MM.1S (cell line): ENCODE results near the gene TUBB4A.

Experiments
- DNase-seq: peaks from one replicate; pipeline ENCODE4 v3.0.0-alpha.2; 2015
- H2AFZ ChIP-seq: fragments of 300-600 bp; sonication (generic); 2 replicates; pipeline ENCODE4 v1.6.0; 2016; ENCODE audit warnings: antibody characterized with exemption, low read length
- H3F3A ChIP-seq: fragments of 300-600 bp; sonication (generic); 2 replicates; pipeline ENCODE4 v1.6.1; 2016; ENCODE audit warnings: mild to moderate bottlenecking, antibody characterized with exemption, low read length, moderate library complexity, mixed read lengths; ENCODE audit not compliant: insufficient read depth
- H3K27ac ChIP-seq: fragments of 300-600 bp; sonication (generic); 2 replicates; pipeline ENCODE4 v1.5.1; 2016; ENCODE audit warnings: mild to moderate bottlenecking, low read length
- H3K27me3 ChIP-seq: fragments of 300-600 bp; sonication (generic); replicated peaks from 2 replicates; pipeline ENCODE4 v1.6.0; 2016; ENCODE audit warnings: low read length; ENCODE audit not compliant: insufficient read depth
- H3K36me3 ChIP-seq: fragments of 300-600 bp; sonication (generic); replicated peaks from 2 replicates; pipeline ENCODE4 v1.6.1; 2016; ENCODE audit warnings: mild to moderate bottlenecking, low read length, mixed read lengths; ENCODE audit not compliant: insufficient read depth
- H3K4me1 ChIP-seq: fragments of 300-600 bp; sonication (generic); 2 replicates; pipeline ENCODE4 v1.6.1; 2016; ENCODE audit warnings: low read length, mixed read lengths
- H3K4me2 ChIP-seq: fragments of 300-600 bp; sonication (generic); 2 replicates; pipeline ENCODE4 v1.6.0; 2016; ENCODE audit warnings: low read depth, low read length
- H3K4me3 ChIP-seq: fragments of 300-600 bp; sonication (generic); 2 replicates; pipeline ENCODE4 v1.5.1; 2016; ENCODE audit warnings: low read length, mixed read lengths
- H3K79me2 ChIP-seq: fragments of 300-600 bp; sonication (generic); 2 replicates; pipeline ENCODE4 v1.6.1; 2016; ENCODE audit warnings: mixed run types, low read length, mixed read lengths
- H3K9ac ChIP-seq: fragments of 300-600 bp; sonication (generic); 2 replicates; pipeline ENCODE4 v1.6.1; 2016; ENCODE audit warnings: low read length, mixed read lengths
- H3K9me2 ChIP-seq: fragments of 300-600 bp; sonication (generic); replicated peaks from 2 replicates; pipeline ENCODE4 v1.6.1; 2016; ENCODE audit warnings: mild to moderate bottlenecking, low read length, mixed read lengths; ENCODE audit not compliant: insufficient read depth
- H3K9me3 ChIP-seq: fragments of 300-600 bp; sonication (generic); replicated peaks from 2 replicates; pipeline ENCODE4 v1.6.1; 2016; ENCODE audit warnings: mild to moderate bottlenecking, low read length, mixed read lengths; ENCODE audit not compliant: insufficient read depth
- H4K20me1 ChIP-seq: fragments of 300-600 bp; sonication (generic); 2 replicates; pipeline ENCODE4 v1.6.1; 2016; ENCODE audit warnings: mild to moderate bottlenecking, low read length, moderate library complexity, mixed read lengths; ENCODE audit not compliant: insufficient read depth
- CTCF ChIP-seq: fragments of 300-600 bp; sonication (generic); IDR thresholded peaks from 2 replicates; pipeline ENCODE4 v1.5.1; 2016; ENCODE audit warnings: antibody characterized with exemption, low read length, mixed read lengths
- EZH2 ChIP-seq: fragments of 300-600 bp; sonication (generic); optimal IDR thresholded peaks from 2 replicates; pipeline ENCODE3; 2017; ENCODE audit warnings: low read depth, mild to moderate bottlenecking, antibody characterized with exemption, low read length, mixed read lengths
- EZH2phosphoT487 ChIP-seq: fragments of 300-600 bp; sonication (generic); IDR thresholded peaks from 2 replicates; pipeline ENCODE4 v1.6.1; 2018; ENCODE audit warnings: antibody characterized with exemption, low read length

TUBB4A gene

DNA sequence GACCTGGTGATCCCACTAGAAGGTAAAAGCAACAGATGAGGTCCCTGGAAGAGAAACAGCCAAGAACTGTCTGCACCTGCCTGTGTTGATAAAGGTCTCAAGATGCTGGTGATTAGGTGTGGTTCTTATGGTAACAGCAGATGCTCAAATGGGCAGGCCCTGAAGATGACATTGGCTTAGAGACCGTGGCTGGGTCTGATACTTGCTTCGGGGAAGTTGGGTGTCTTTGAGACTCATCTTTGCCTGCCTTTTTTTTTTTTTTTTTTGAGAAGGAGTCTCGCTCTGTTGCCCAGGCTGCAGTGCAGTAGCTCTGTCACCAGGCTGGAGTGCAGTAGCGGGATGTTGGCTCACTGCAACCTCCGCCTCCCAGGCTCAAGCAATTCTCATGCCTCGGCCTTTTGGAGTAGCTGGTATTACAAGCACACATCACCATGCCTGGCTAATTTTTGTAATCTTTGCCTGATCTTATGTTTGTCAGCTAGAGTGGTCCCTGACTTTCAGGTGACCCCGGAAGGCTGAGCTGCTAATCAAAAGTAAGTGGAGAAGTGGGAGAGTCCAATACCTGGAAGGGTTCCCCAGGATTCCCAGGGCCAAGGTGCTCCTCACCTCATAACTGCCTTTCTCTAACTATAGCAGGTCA is 50.4 kb downstream of the TUBB4A start:
- Histone ChIP-seq H3K27me3 (no peaks in the 10 kb centered on the region), H2AFZ (no peak overlapping the region), H3K9me2 (no peaks in the 10 kb centered on the region), H3K4me2 (no peak overlapping the region), H3F3A (no peaks in the 10 kb centered on the region), H3K4me1 (no peaks in the 10 kb centered on the region), H4K20me1 (no peaks in the 10 kb centered on the region), H3K27ac (no peak overlapping the region), H3K9ac (no peak overlapping the region), H3K9me3 (no peaks in the 10 kb centered on the region), H3K36me3 (0 out of 2 replicates have a peak, but pooled peaks cover 5% of the 10 kb centered on the region), H3K4me3 (no peak overlapping the region), H3K79me2 (no peaks in the 10 kb centered on the region)
- no peak for DNase-seq
- TF ChIP-seq EZH2 (no peak), EZH2phosphoT487 (no peak), CTCF (no peak)

DNA sequence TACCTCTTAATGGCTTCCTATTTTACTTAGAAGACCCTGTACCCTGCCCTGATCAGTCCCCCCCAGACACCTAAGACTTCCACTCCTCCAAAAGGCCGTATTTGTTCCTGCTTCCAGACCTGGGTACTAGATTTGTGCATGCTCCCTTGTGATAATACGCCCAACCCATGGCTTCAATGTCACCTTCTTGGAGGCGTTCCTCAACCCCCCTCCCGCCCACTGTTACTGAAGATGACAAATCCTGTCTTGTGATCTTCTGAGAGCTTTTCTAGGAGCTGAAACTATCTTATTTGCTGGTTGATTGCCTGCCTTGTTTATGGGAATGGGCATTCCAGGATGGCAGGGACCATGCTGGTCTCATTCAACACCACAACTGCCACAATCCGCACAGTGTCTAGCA is 51.9 kb downstream of the TUBB4A start:
- Histone ChIP-seq H3K79me2 (no peaks in the 10 kb centered on the region), H2AFZ (no peak overlapping the region), H3K4me2 (no peak overlapping the region), H3F3A (no peaks in the 10 kb centered on the region), H3K9me2 (no peaks in the 10 kb centered on the region), H3K4me1 (no peaks in the 10 kb centered on the region), H3K27me3 (no peaks in the 10 kb centered on the region), H3K9me3 (no peaks in the 10 kb centered on the region), H3K4me3 (no peak overlapping the region), H4K20me1 (no peaks in the 10 kb centered on the region), H3K27ac (no peak overlapping the region), H3K36me3 (0 out of 2 replicates have a peak, but pooled peaks cover 5% of the 10 kb centered on the region), H3K9ac (no peak overlapping the region)
- no peak for DNase-seq
- no peak for TF ChIP-seq EZH2
- no peak for TF ChIP-seq EZH2phosphoT487
- no peak for TF ChIP-seq CTCF

DNA sequence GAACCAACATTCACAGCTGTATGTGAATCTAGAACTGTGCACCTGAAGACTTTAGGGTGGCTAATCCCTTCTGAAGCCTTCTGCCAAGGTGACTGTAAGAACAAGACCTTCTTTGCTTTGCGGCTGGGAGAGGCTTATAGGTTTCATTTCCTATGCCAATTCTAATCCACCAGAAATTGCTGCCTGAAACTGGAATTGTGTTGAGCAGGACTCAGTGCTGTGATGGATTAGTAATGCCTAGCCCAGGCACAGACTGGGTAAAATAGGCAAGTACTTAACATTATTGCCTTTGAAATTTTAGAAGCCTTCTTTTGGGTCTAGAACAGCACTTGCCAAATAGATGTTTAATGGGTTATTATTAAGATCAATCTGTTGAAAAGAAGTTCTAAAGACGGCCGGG is 54.1 kb downstream of the TUBB4A start:
- H3K9ac ChIP-seq = no peak overlapping the region
- no peaks in the 10 kb centered on the region for H3K4me1 ChIP-seq
- no peak overlapping the region for H2AFZ ChIP-seq
- no peaks in the 10 kb centered on the region for H3K36me3 ChIP-seq
- H3K4me2 ChIP-seq = no peak overlapping the region
- H3K27ac ChIP-seq = no peak overlapping the region
- H3F3A ChIP-seq = no peaks in the 10 kb centered on the region
- no peak for TF ChIP-seq CTCF
- TF ChIP-seq EZH2 = no peak
- TF ChIP-seq EZH2phosphoT487 = no peak
- H3K9me3 ChIP-seq = no peaks in the 10 kb centered on the region
- H4K20me1 ChIP-seq = no peaks in the 10 kb centered on the region
- H3K27me3 ChIP-seq = no peaks in the 10 kb centered on the region
- H3K9me2 ChIP-seq = no peaks in the 10 kb centered on the region
- H3K79me2 ChIP-seq = no peaks in the 10 kb centered on the region
- no peak for DNase-seq
- H3K4me3 ChIP-seq = no peak overlapping the region
